Measurements from ENCODE around the gene SNCG. TPM values are rescaled to one million over a fixed set of nuclear protein-coding genes. Genes with fewer than 3 reads are reported as not detected.
"Not testable (repeated sequence)": the region's sequence is repeated elsewhere in the genome, so short reads cannot be mapped to it uniquely, and the experiment has no call there.

SNCG gene
- total and polyA plus RNA-seq, 2 donors, result 69.2 to 197 TPM

DNA sequence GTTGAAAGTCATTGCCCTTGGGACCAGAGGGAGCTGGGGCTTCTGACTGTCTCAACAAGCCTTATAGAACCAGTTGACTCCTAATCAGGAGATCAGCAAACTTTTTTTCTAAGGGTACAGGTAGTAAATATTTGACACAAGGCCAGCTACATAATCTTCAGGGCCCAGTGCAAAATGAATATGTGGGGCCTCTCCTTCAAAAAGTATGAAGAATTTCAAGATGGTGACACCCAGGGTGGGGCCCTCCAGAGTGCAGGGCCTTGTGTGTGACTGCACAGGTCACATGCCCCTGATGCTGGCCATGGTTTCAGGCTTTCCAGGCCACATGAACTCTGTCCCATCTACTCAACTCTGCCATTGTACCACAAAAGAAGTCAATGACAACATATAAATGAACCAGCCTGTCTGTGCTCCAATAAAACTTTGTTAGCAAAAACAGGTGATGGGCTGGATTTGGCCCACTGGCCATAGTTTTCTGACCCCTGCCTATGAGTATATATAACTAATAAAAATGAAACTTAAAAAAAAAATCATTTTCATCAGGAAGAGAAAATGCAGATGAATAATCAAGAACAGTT, 7.1 kb upstream of the SNCG start:
- Histone ChIP-seq H3K27ac (ENCODE audit: low read depth) (no peak overlapping the region), H3K4me3 (ENCODE audit: low read depth, low read length) (no peak overlapping the region), H3K4me1 (ENCODE audit: insufficient read depth) (no peaks in the 10 kb centered on the region), H3K36me3 (ENCODE audit: insufficient read depth) (no peaks in the 10 kb centered on the region)
- DNase-seq (ENCODE audit: extremely low spot score), result no peak

DNA sequence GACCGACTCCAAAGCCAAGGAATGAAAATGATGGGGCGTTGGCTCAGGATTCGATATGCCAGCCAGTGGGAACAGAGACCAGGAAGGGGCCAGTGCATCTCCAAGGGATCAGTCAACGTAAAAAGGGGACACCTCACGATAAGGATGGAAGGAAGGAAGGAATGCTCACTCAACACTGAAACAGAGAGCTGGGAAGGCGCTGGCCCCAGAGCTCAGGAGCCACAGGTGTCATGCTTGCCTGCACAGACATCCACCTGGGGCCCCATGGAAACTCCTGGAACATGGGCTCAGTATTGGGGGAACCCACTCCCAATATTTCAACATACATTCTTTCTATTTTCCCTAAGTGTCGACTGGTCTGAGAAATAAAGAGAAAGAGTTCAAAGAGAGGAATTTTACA, 6.3 kb upstream of the SNCG start:
- Histone ChIP-seq H3K4me1 (ENCODE audit: insufficient read depth) (no peaks in the 10 kb centered on the region), H3K27ac (ENCODE audit: low read depth) (peak overlapping the region; percentile 49), H3K36me3 (ENCODE audit: insufficient read depth) (no peaks in the 10 kb centered on the region), H3K4me3 (ENCODE audit: low read depth, low read length) (no peak overlapping the region)
- no peak for DNase-seq (ENCODE audit: extremely low spot score)
- WGBS, result 86% methylated on average over 7 of the region's 7 CpGs

DNA sequence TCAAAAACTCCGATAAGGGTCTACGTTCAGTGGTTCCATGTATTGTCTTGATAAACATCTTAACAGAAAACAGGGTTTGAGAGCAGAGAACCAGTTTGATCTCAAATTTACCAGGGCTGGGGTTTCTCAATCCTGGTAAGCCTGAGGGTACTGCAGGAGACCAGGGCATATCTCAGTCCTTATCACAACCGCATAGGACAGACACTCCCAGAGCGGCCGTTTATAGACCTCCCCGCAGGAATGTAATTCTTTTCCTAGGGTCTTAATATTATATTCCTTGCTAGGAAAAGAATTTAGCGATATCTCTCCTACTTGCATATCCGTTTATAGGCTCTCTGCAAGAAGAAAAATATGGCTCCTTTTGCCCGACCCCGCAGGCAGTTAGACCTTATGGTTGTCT, 5.7 kb upstream of the SNCG start:
- not testable (repeated sequence) for H3K36me3 ChIP-seq (ENCODE audit: insufficient read depth); H3K4me1 ChIP-seq (ENCODE audit: insufficient read depth); DNase-seq (ENCODE audit: extremely low spot score); H3K4me3 ChIP-seq (ENCODE audit: low read depth, low read length); H3K27ac ChIP-seq (ENCODE audit: low read depth)
- WGBS, result 93% methylated on average over 10 of the region's 10 CpGs

DNA sequence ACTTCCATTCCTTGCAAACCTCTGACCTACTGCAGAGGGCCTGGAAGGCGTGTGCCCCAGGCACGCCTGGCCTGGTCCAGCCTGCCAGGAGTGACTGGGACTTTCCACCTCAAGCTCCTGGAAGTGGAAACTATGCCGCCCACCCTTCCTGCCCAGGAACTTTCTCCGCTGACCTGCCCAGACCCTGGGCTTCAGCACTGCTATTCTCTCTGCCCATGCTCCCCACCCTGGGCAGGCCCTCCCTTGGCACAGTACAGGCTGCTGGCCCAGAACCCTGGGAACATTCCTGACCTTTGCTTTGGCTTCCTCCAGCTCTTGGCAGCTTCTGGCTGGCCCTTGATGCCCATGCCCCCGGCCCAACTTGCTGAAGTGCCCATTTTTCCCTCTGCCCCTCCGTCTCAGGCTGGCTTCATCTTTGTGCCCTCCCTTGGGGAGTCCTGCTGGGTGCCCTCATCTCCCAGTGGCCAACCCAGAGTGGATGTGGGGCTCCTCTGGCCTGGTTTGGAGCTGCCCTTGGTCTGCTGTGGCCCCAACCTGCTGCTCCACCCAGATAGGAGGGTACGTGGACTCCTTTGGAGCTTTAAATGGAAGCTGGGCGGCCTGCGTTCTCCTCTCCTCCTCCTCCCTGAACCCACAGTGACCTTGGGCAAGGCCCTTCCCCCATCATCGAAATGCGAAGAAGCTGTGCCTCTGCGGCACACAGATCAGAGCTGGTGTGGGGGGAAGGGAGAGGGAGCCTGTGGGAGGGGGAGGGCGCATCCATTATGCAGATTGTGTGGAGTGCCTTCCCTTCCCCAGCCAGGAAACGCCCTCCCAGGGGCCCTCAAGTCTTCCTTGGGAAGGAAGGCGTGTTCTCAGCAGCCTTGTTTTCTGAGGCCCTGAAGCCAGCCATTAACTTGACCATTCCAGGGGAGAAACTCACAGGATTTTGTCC, 4.4 kb upstream of the SNCG start:
- no peak for DNase-seq (ENCODE audit: extremely low spot score)
- H3K4me3 ChIP-seq (ENCODE audit: low read depth, low read length), result peak overlapping the region; percentile 2
- 51% methylated on average over 15 of the region's 15 CpGs for WGBS

GRCh38 chr10:86954681-86955500, 3.5 kb upstream of the SNCG start:
- no peak for DNase-seq (ENCODE audit: extremely low spot score)
- H3K4me3 ChIP-seq (ENCODE audit: low read depth, low read length), result peak overlapping the region; percentile 2
- H3K4me1 ChIP-seq (ENCODE audit: insufficient read depth), result no peaks in the 10 kb centered on the region

More for the DNA sequence above, 4.4 kb upstream of the SNCG start:
- H3K4me1 ChIP-seq (ENCODE audit: insufficient read depth), result no peaks in the 10 kb centered on the region
- H3K36me3 ChIP-seq (ENCODE audit: insufficient read depth), result no peaks in the 10 kb centered on the region
- peak overlapping the region; percentile 92 for H3K27ac ChIP-seq (ENCODE audit: low read depth)

DNA sequence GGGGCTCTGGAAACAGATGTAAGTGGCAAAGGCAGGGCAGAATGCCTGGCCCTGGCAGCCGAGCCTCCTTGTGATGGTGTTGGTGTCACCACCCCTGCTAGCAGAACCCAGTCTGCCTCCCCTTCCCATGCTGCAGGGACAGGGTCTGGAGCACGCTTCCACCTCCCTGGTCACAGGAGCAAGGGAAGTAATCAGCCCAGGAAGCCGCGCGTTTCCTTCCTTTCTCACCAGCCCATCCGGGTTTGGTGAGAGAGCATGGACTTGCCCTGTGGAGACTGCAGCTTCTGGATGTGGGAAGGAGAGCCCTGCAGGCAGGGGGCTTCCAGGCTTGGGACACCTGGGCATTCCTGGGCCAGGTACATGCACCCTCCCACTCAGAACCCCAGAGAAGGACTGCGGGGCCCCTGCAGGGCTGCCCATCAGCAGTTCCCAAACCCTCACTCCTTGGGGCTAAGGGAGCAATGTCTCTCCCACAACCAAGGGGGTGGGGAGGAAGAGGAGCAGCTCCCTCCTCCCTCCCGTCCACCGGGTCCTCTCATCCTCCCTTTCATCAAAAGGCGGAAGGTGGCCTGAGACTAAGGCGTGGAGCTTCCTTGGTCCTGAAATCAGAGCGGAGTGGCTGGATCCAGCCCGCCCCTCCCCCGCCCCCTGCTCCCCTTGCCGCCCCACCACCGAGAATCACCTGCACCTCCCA, 2.8 kb upstream of the SNCG start:
- 67% methylated on average over 16 of the region's 16 CpGs for WGBS

More at GRCh38 chr10:86954681-86955500, 3.5 kb upstream of the SNCG start:
- 55% methylated on average over 13 of the region's 13 CpGs for WGBS
- Histone ChIP-seq H3K27ac (ENCODE audit: low read depth) (peak overlapping the region; percentile 79), H3K36me3 (ENCODE audit: insufficient read depth) (no peaks in the 10 kb centered on the region)

GRCh38 chr10:86956195-86956847, 2.1 kb upstream of the SNCG start:
- Histone ChIP-seq H3K4me1 (ENCODE audit: insufficient read depth) (no peaks in the 10 kb centered on the region), H3K36me3 (ENCODE audit: insufficient read depth) (no peaks in the 10 kb centered on the region), H3K4me3 (ENCODE audit: low read depth, low read length) (peak overlapping the region; percentile 26), H3K27ac (ENCODE audit: low read depth) (peak overlapping the region; percentile 87)
- WGBS, result 67% methylated on average over 7 of the region's 7 CpGs
- no peak for DNase-seq (ENCODE audit: extremely low spot score)

More for the DNA sequence above, 2.8 kb upstream of the SNCG start:
- Histone ChIP-seq H3K27ac (ENCODE audit: low read depth) (peak overlapping the region; percentile 87), H3K4me3 (ENCODE audit: low read depth, low read length) (peak overlapping the region; percentile 26), H3K36me3 (ENCODE audit: insufficient read depth) (no peaks in the 10 kb centered on the region), H3K4me1 (ENCODE audit: insufficient read depth) (no peaks in the 10 kb centered on the region)
- no peak for DNase-seq (ENCODE audit: extremely low spot score)

GRCh38 chr10:86956848-86957448, 1.5 kb upstream of the SNCG start:
- H3K4me1 ChIP-seq (ENCODE audit: insufficient read depth), result no peaks in the 10 kb centered on the region
- WGBS, result 79% methylated on average over 7 of the region's 7 CpGs
- H3K36me3 ChIP-seq (ENCODE audit: insufficient read depth), result no peaks in the 10 kb centered on the region
- H3K27ac ChIP-seq (ENCODE audit: low read depth), result peak overlapping the region; percentile 87
- no peak for DNase-seq (ENCODE audit: extremely low spot score)
- H3K4me3 ChIP-seq (ENCODE audit: low read depth, low read length), result peak overlapping the region; percentile 24

DNA sequence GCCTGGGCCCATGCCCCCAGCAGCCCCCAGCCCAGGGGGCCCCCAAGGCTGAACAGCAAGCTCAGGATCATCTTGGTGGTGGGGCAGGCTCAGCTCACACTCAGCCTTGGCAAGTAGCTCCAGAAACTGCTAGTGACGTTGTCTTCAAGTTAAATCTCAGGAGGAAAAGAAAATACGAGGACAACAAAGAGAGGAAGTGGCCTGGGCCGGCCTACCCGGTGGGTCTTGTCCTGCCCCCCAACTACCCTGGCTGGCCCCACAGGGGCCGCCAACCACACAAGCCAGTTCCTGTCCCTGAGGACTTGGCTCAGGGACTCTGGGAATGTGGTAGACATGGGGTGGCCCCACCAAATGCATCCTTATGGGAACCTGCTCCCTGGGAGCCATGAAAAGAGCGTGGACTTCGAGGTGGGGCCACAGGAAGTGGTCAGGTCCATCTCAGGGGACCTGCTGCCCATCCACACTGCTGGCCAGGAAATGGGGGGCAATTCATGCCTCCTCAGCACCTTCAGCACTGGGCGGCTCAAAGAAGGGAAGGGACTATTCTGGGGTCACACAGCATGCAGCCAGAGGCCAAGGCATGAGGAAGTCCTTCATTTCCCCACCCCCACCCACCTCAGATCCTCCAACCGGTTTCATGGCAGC, 806 bp upstream of the SNCG start, which contains the start of gene MMRN2:
TSS of gene MMRN2 (minus strand) at position 145 of the 645 bp plus-strand sequence. CDS start at position 71, 74 bp downstream.
- no peak for DNase-seq (ENCODE audit: extremely low spot score)
- Histone ChIP-seq H3K4me3 (ENCODE audit: low read depth, low read length) (peak within 1 kb of the TSS; percentile 26), H3K36me3 (ENCODE audit: insufficient read depth) (no peaks in the 10 kb centered on the region), H3K4me1 (ENCODE audit: insufficient read depth) (no peaks in the 10 kb centered on the region), H3K27ac (ENCODE audit: low read depth) (peak within 1 kb of the TSS; percentile 89)
- 66% methylated on average over 9 of the region's 9 CpGs for WGBS

GRCh38 chr10:86958901-86959736, 720 bp downstream of the SNCG start:
- WGBS, result 54% methylated on average over 16 of the region's 16 CpGs
- H3K4me1 ChIP-seq (ENCODE audit: insufficient read depth), result no peaks in the 10 kb centered on the region
- no peak for DNase-seq (ENCODE audit: extremely low spot score)
- H3K36me3 ChIP-seq (ENCODE audit: insufficient read depth), result no peaks in the 10 kb centered on the region
- peak overlapping the region; percentile 6 for H3K4me3 ChIP-seq (ENCODE audit: low read depth, low read length)
- H3K27ac ChIP-seq (ENCODE audit: low read depth), result peak overlapping the region; percentile 89

DNA sequence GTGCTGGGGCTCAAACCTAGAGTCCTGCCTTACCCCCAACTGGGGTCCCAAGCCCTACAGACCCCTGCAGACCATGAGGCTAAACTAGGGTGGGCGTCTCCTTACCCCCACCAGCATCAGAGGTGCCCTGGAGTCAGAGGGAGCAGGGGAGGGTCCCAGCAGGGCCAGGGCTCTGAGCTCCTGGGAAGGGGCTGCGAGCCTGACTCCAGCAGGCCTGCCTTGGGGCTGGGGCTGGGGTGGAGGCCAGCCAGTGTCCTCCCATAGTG, 1.3 kb downstream of the SNCG start:
- DNase-seq (ENCODE audit: extremely low spot score), result no peak
- peak overlapping the region; percentile 80 for H3K27ac ChIP-seq (ENCODE audit: low read depth)
- H3K36me3 ChIP-seq (ENCODE audit: insufficient read depth), result no peaks in the 10 kb centered on the region
- 81% methylated on average over 2 of the region's 2 CpGs for WGBS
- H3K4me3 ChIP-seq (ENCODE audit: low read depth, low read length), result peak overlapping the region; percentile 4
- no peaks in the 10 kb centered on the region for H3K4me1 ChIP-seq (ENCODE audit: insufficient read depth)

All from urinary bladder (tissue), 4 donors.